Measurements from ENCODE around the gene SLC6A6. TPM values are rescaled to one million over a fixed set of nuclear protein-coding genes. Genes with fewer than 3 reads are reported as not detected.

SLC6A6 gene
- total RNA-seq, result 14.3 TPM
- long read RNA-seq, full-length matches to known transcripts, result 2 of 7 reads
- long read RNA-seq, partial matches to known transcripts, result 0 of 7 reads
- long read RNA-seq, other reads (novel, unspliced or antisense), result 5 of 7 reads

GRCh38 chr3:14402304-14402811, at the start of gene SLC6A6:
Gene SLC6A6 (plus strand): TSS chr3:14402606. CDS start chr3:14443635, 41,029 bp downstream.
- DNase-seq (ENCODE audit: missing footprints) (peak; percentile 99), ATAC-seq (peak; percentile 92)
- intact Hi-C loops (cut with DNase I), result loop anchor here (2.0 to 10.0 kb wide), 2 partner anchors 50 to 138 kb away; no protein-coding TSS in a partner anchor

- DNase-seq (ENCODE audit: missing footprints) (no peak), ATAC-seq (no peak)
- intact Hi-C loops (cut with DNase I), result no loop called here
These were observed 48.9 kb upstream of the SLC6A6 start for GRCh38 chr3:14353502-14353901.

- intact Hi-C loops (cut with DNase I), result no loop called here
- no peak for ATAC-seq
- no peak for DNase-seq (ENCODE audit: missing footprints)
These were observed 44.9 kb upstream of the SLC6A6 start for GRCh38 chr3:14357463-14357862.

- intact Hi-C loops (cut with DNase I), result no loop called here
- ATAC-seq (peak; percentile 92), DNase-seq (ENCODE audit: missing footprints) (peak; percentile 82)
These were observed 43.8 kb upstream of the SLC6A6 start for GRCh38 chr3:14358426-14359211.

- intact Hi-C loops (cut with DNase I), result no loop called here
- ATAC-seq, result no peak
- no peak for DNase-seq (ENCODE audit: missing footprints)
These were observed 43.1 kb upstream of the SLC6A6 start for GRCh38 chr3:14359348-14359747.

GRCh38 chr3:14360123-14360881, 42.1 kb upstream of the SLC6A6 start:
- no peak for DNase-seq (ENCODE audit: missing footprints)
- ATAC-seq, result no peak
- intact Hi-C loops (cut with DNase I), result no loop called here

- no peak for DNase-seq (ENCODE audit: missing footprints)
- ATAC-seq, result no peak
- intact Hi-C loops (cut with DNase I), result no loop called here
These were observed 41.2 kb upstream of the SLC6A6 start for GRCh38 chr3:14361068-14361677.

GRCh38 chr3:14362890-14363289, 39.5 kb upstream of the SLC6A6 start:
- DNase-seq (ENCODE audit: missing footprints) (no peak), ATAC-seq (no peak)
- intact Hi-C loops (cut with DNase I), result no loop called here

- DNase-seq (ENCODE audit: missing footprints), result no peak
- ATAC-seq, result no peak
- intact Hi-C loops (cut with DNase I), result no loop called here
These were observed 39.0 kb upstream of the SLC6A6 start for GRCh38 chr3:14363379-14363778.

GRCh38 chr3:14363991-14364390, 38.4 kb upstream of the SLC6A6 start:
- intact Hi-C loops (cut with DNase I), result no loop called here
- ATAC-seq, result no peak
- DNase-seq (ENCODE audit: missing footprints), result no peak

- no peak for ATAC-seq
- intact Hi-C loops (cut with DNase I), result loop anchor here (5.0 kb wide), 1 partner anchor 42 kb away; no protein-coding TSS in a partner anchor
- DNase-seq (ENCODE audit: missing footprints), result no peak
These were observed 37.7 kb upstream of the SLC6A6 start for GRCh38 chr3:14364580-14365292.

GRCh38 chr3:14366248-14366647, 36.2 kb upstream of the SLC6A6 start:
- ATAC-seq, result no peak

GRCh38 chr3:14366915-14367823, 35.2 kb upstream of the SLC6A6 start:
- DNase-seq (ENCODE audit: missing footprints), result no peak
- ATAC-seq, result no peak
- intact Hi-C loops (cut with DNase I), result loop anchor here (5.0 kb wide), 1 partner anchor 45 kb away; no protein-coding TSS in a partner anchor

More at GRCh38 chr3:14366248-14366647, 36.2 kb upstream of the SLC6A6 start:
- intact Hi-C loops (cut with DNase I), result loop anchor here (5.0 kb wide), 1 partner anchor 44 kb away; no protein-coding TSS in a partner anchor
- no peak for DNase-seq (ENCODE audit: missing footprints)

- DNase-seq (ENCODE audit: missing footprints) (no peak), ATAC-seq (no peak)
- intact Hi-C loops (cut with DNase I), result loop anchor here (5.0 kb wide), 1 partner anchor 46 kb away; no protein-coding TSS in a partner anchor
These were observed 34.3 kb upstream of the SLC6A6 start for GRCh38 chr3:14368146-14368545.

- ATAC-seq (no peak), DNase-seq (ENCODE audit: missing footprints) (no peak)
- intact Hi-C loops (cut with DNase I), result loop anchor here (5.0 kb wide), 1 partner anchor 47 kb away; no protein-coding TSS in a partner anchor
These were observed 33.5 kb upstream of the SLC6A6 start for GRCh38 chr3:14368885-14369284.

GRCh38 chr3:14369675-14370669, 32.4 kb upstream of the SLC6A6 start:
- ATAC-seq, result no peak
- intact Hi-C loops (cut with DNase I), result loop anchor here (5.0 kb wide), 1 partner anchor 48 kb away; no protein-coding TSS in a partner anchor
- no peak for DNase-seq (ENCODE audit: missing footprints)
